K562 (cell line): Measurements from ENCODE around the gene TOMM40L. TPM values are rescaled to one million over a fixed set of nuclear protein-coding genes. Genes with fewer than 3 reads are reported as not detected.

Source experiments
- ARHGAP35 ChIP-seq: fragments of 450-650 bp; IDR thresholded peaks from 2 replicates; pipeline ENCODE4 v1.6.1; 2018; ENCODE audit not compliant: partially characterized antibody
- BRF1 ChIP-seq: IDR thresholded peaks from 3 replicates; pipeline ENCODE4 v1.6.1; 2011; ENCODE audit warnings: borderline replicate concordance, mild to moderate bottlenecking; ENCODE audit not compliant: insufficient read length; ENCODE audit errors: extremely low read depth
- CHD2 ChIP-seq: IDR thresholded peaks from 2 replicates; pipeline ENCODE4 v1.6.1; 2011; ENCODE audit warnings: low read depth, low read length
- CREB1 ChIP-seq, 2 experiments: sonication (generic) in 1 of 2; formaldehyde crosslinking in 1 of 2; IDR thresholded peaks; 2 replicates each; pipeline versions ENCODE4 v1.6.1 to v1.8.0; 2012 to 2022; ENCODE audit warnings: inconsistent platforms in 1 of 2, mild to moderate bottlenecking in 1 of 2, missing genetic modification reagents in 1 of 2, moderate library complexity in 1 of 2
- EGR1 ChIP-seq: fragments of 450-650 bp; conservative IDR thresholded peaks from 2 replicates; pipeline ENCODE4 v1.6.1; 2017; ENCODE audit warnings: mild to moderate bottlenecking
- ETV1 ChIP-seq: fragments of 450-650 bp; conservative IDR thresholded peaks from 2 replicates; pipeline ENCODE4 v1.6.1; 2016; ENCODE audit warnings: missing genetic modification characterization, control low read depth, low read depth, missing compliant biosample characterization
- FOXO4 ChIP-seq: fragments of 450-650 bp; formaldehyde crosslinking; IDR thresholded peaks from 2 replicates; pipeline ENCODE4 v1.4.0; 2020; ENCODE audit warnings: mild to moderate bottlenecking, moderate library complexity
- GMEB1 ChIP-seq: fragments of 250-450 bp; sonication (Bioruptor Pico); IDR thresholded peaks from 2 replicates; pipeline ENCODE4 v1.4.0; 2020; ENCODE audit warnings: mild to moderate bottlenecking
- MLLT1 ChIP-seq, 2 experiments: fragments of 450-650 bp; IDR thresholded peaks; 2 replicates each; pipeline ENCODE4 v1.6.1; 2016
- MTA3 ChIP-seq: fragments of 450-650 bp; formaldehyde crosslinking; IDR thresholded peaks from 2 replicates; pipeline ENCODE4 v1.6.1; 2017; ENCODE audit warnings: mild to moderate bottlenecking, borderline replicate concordance
- NCOR1 ChIP-seq: fragments of 450-650 bp; IDR thresholded peaks from 2 replicates; pipeline ENCODE4 v1.6.1; 2016; ENCODE audit warnings: mild to moderate bottlenecking, moderate library complexity
- NR2C1 ChIP-seq, 2 experiments: fragments of 450-650 bp; IDR thresholded peaks; 2 replicates each; pipeline ENCODE4 v1.6.1; 2017; ENCODE audit warnings: mild to moderate bottlenecking in 2 of 2, antibody characterized with exemption in 1 of 2, inconsistent platforms in 1 of 2, missing compliant biosample characterization in 1 of 2, missing genetic modification characterization in 1 of 2
- PHB2 ChIP-seq: fragments of 450-650 bp; IDR thresholded peaks from 2 replicates; pipeline ENCODE4 v1.6.1; 2017; ENCODE audit warnings: low read depth
- PTRF ChIP-seq: fragments of 450-650 bp; IDR thresholded peaks from 2 replicates; pipeline ENCODE4 v1.6.1; 2016; ENCODE audit warnings: mild to moderate bottlenecking, missing genetic modification characterization, missing compliant biosample characterization
- SMARCA4 ChIP-seq: fragments of 450-650 bp; IDR thresholded peaks from 2 replicates; pipeline ENCODE4 v1.6.1; 2016
- SNRNP70 ChIP-seq: fragments of 200-400 bp; formaldehyde crosslinking; optimal IDR thresholded peaks from 2 replicates; pipeline ENCODE3; 2017; ENCODE audit warnings: low read depth, low read length
- THRAP3 ChIP-seq: fragments of 450-650 bp; IDR thresholded peaks from 2 replicates; pipeline ENCODE4 v1.6.1; 2016; ENCODE audit warnings: mild to moderate bottlenecking, inconsistent platforms, borderline replicate concordance
- ZBTB49 ChIP-seq: sonication (generic); formaldehyde crosslinking; IDR thresholded peaks from 2 replicates; pipeline ENCODE4 v1.8.0; 2022; ENCODE audit warnings: missing genetic modification reagents, mild to moderate bottlenecking, borderline replicate concordance
- ZBTB7A ChIP-seq: IDR thresholded peaks from 2 replicates; pipeline ENCODE4 v1.6.1; 2011; ENCODE audit warnings: low read depth, mild to moderate bottlenecking, low read length, moderate library complexity, borderline replicate concordance; ENCODE audit not compliant: control insufficient read depth
- ZFP30 ChIP-seq: fragments of 250-450 bp; sonication (Bioruptor Pico); IDR thresholded peaks from 2 replicates; pipeline ENCODE4 v1.8.0; 2022; ENCODE audit warnings: moderate library complexity, mild to moderate bottlenecking, inconsistent platforms, borderline replicate concordance
- ZNF184 ChIP-seq: sonication (generic); formaldehyde crosslinking; IDR thresholded peaks from 2 replicates; pipeline ENCODE4 v1.5.0; 2020; ENCODE audit warnings: missing genetic modification reagents
- polyA plus RNA-seq, 8 experiments: library from polyadenylated mRNA; depleted of rRNA in 4 of 8; stranded (reverse) in 5 of 8; unstranded in 3 of 8; fragments of >200 nt; fragmentation: Nextera tagmentation in 2 of 8; fragmentation: Illumina TruSeq in 1 of 8; extraction: Ambion mirVana in 2 of 8; extraction: Trizol in 1 of 8; gene quantifications; 2 replicates each; pipeline versions ENCODE4 v1.2.1 to v1.2.3, GENCODE V29; 2011 to 2014; ENCODE audit warnings: inconsistent platforms in 1 of 8, missing spikeins in 1 of 8
- total RNA-seq, 7 experiments: library from RNA; depleted of rRNA in 6 of 7; stranded (reverse); fragments of >200 nt in 6 of 7; fragmentation: Illumina TruSeq in 2 of 7; extraction: Trizol in 2 of 7; gene quantifications; 2 replicates each; pipeline versions ENCODE4 v1.2.1 to v1.2.3, GENCODE V29; 2011 to 2021; ENCODE audit warnings: low replicate concordance in 1 of 7

TOMM40L gene
- total and polyA plus RNA-seq, 9 of the 15 experiments (the other 6 are each of a cell fraction or from before 2014, with no cell fraction given) = 9.6 to 33.6 (median 25.2) TPM

GRCh38 chr1:161201836-161202712 is 23.8 kb upstream of the TOMM40L start, which contains the start of gene NDUFS2 (continued):
- TF ChIP-seq SMARCA4 (no peak), THRAP3 (no peak), ARHGAP35 (no peak), MLLT1 (IDR thresholded peaks at IDR 0.05) (peak in 1 of 2 experiments; percentile 78; a peak in 2 of 4 replicates), NCOR1 (no peak), ETV1 (tag) (peak; percentile 89), NR2C1 (IDR thresholded peaks at IDR 0.05) (peak; percentile 97), NR2C1 (tag; IDR thresholded peaks at IDR 0.05) (peak; percentile 99), FOXO4 (no peak), GMEB1 (CRISPR knock-in tag) (no peak; the same call in 1 of the 2 replicates), PHB2 (no peak), CHD2 (no peak), CREB1 (IDR thresholded peaks at IDR 0.05) (peak; percentile 80), CREB1 (CRISPR knock-in tag; IDR thresholded peaks at IDR 0.05) (peak; percentile 70; the same call in 1 of the 2 replicates), EGR1 (no peak), SNRNP70 (no peak), BRF1 (no peak), ZFP30 (no peak), ZBTB49 (CRISPR knock-in tag) (no peak), PTRF (no peak), ZNF184 (CRISPR knock-in tag) (no peak), MTA3 (peak; percentile 60; the same call in 1 of the 2 replicates), ZBTB7A (peak; percentile 73)
